ENCODE data around the gene AVPR2. TPM values are rescaled to one million over a fixed set of nuclear protein-coding genes. Genes with fewer than 3 reads are reported as not detected.

Gene AVPR2
- total RNA-seq, 4 donors from 2014 or later, result 0.78 to 2.4 (median 1.5) TPM

GRCh38 chrX:153933748-153934147 is 29.3 kb downstream of the AVPR2 start:
- peak overlapping the region; percentile 72 for H3K4me3 ChIP-seq
- WGBS, result 43% methylated on average over 7 of the region's 7 CpGs
- H3K36me3 ChIP-seq, result peaks cover 18% of the 10 kb centered on the region
- no peaks in the 10 kb centered on the region for H3K9me3 ChIP-seq
- no peak for TF ChIP-seq CTCF (IDR thresholded peaks at IDR 0.05)
- no peak for TF ChIP-seq POLR2AphosphoS5 (IDR thresholded peaks at IDR 0.05)
- no peak for TF ChIP-seq EP300 (IDR thresholded peaks at IDR 0.05)
- H3K4me1 ChIP-seq, result peaks cover 23% of the 10 kb centered on the region
- DNase-seq (ENCODE audit: low spot score in 2 of 2), result no peak
- no peak overlapping the region for H3K27ac ChIP-seq
- no peaks in the 10 kb centered on the region for H3K27me3 ChIP-seq

- peaks cover 18% of the 10 kb centered on the region for H3K36me3 ChIP-seq
- peaks cover 18% of the 10 kb centered on the region for H3K4me1 ChIP-seq
- peak overlapping the region; percentile 71 for H3K27ac ChIP-seq
- H3K4me3 ChIP-seq, result peak overlapping the region; percentile 72
- no peak for DNase-seq (ENCODE audit: low spot score in 2 of 2)
- no peaks in the 10 kb centered on the region for H3K27me3 ChIP-seq
- 39% methylated on average over 16 of the region's 33 CpGs for WGBS
- no peaks in the 10 kb centered on the region for H3K9me3 ChIP-seq
- TF ChIP-seq CTCF (IDR thresholded peaks at IDR 0.05) (no peak), POLR2A (IDR thresholded peaks at IDR 0.05) (no peak), POLR2AphosphoS5 (IDR thresholded peaks at IDR 0.05) (no peak), EP300 (IDR thresholded peaks at IDR 0.05) (no peak)
Measured at GRCh38 chrX:153934148-153934761, 29.8 kb downstream of the AVPR2 start.

GRCh38 chrX:153934762-153935325 is 30.4 kb downstream of the AVPR2 start, which contains the start of gene NAA10:
Gene NAA10 (minus strand): TSS chrX:153935037. CDS start chrX:153934904, 133 bp downstream.
- peak in 1 of 2 donors; percentile 72 for DNase-seq (ENCODE audit: low spot score in 2 of 2)
- 20% methylated on average over 14 of the region's 87 CpGs for WGBS
- Histone ChIP-seq H3K36me3 (peaks cover 18% of the 10 kb centered on the region), H3K4me3 (peak within 1 kb of the TSS; percentile 72), H3K9me3 (no peaks in the 10 kb centered on the region), H3K4me1 (peaks cover 13% of the 10 kb centered on the region), H3K27ac (peak within 1 kb of the TSS; percentile 71), H3K27me3 (no peaks in the 10 kb centered on the region)
- no peak for TF ChIP-seq EP300 (IDR thresholded peaks at IDR 0.05)
- no peak for TF ChIP-seq CTCF (IDR thresholded peaks at IDR 0.05)
- no peak for TF ChIP-seq POLR2AphosphoS5 (IDR thresholded peaks at IDR 0.05)
- TF ChIP-seq POLR2A (IDR thresholded peaks at IDR 0.05), result no peak

GRCh38 chrX:153935326-153935851 is 30.9 kb downstream of the AVPR2 start:
- Histone ChIP-seq H3K27me3 (no peaks in the 10 kb centered on the region), H3K27ac (no peak overlapping the region), H3K4me3 (peak overlapping the region; percentile 72), H3K4me1 (peaks cover 13% of the 10 kb centered on the region), H3K9me3 (no peaks in the 10 kb centered on the region), H3K36me3 (peaks cover 16% of the 10 kb centered on the region)
- WGBS, result 40% methylated on average over 1 of the region's 32 CpGs
- no peak for TF ChIP-seq EP300 (IDR thresholded peaks at IDR 0.05)
- DNase-seq (ENCODE audit: low spot score in 2 of 2), result peak in 1 of 2 donors; percentile 68

GRCh38 chrX:153937056-153937455 is 32.6 kb downstream of the AVPR2 start:
- Histone ChIP-seq H3K9me3 (no peaks in the 10 kb centered on the region), H3K27me3 (no peaks in the 10 kb centered on the region), H3K4me1 (peaks cover 13% of the 10 kb centered on the region), H3K36me3 (no peaks in the 10 kb centered on the region), H3K27ac (no peak overlapping the region), H3K4me3 (no peak overlapping the region)
- DNase-seq (ENCODE audit: low spot score in 2 of 2), result no peak
- no peak for TF ChIP-seq POLR2A (IDR thresholded peaks at IDR 0.05)
- no peak for TF ChIP-seq POLR2AphosphoS5 (IDR thresholded peaks at IDR 0.05)
- WGBS, result 88% methylated on average over 3 of the region's 3 CpGs

GRCh38 chrX:153938226-153938786 is 33.8 kb downstream of the AVPR2 start:
- TF ChIP-seq POLR2AphosphoS5 (IDR thresholded peaks at IDR 0.05), result no peak
- no peak for TF ChIP-seq CTCF (IDR thresholded peaks at IDR 0.05)
- no peak for TF ChIP-seq EP300 (IDR thresholded peaks at IDR 0.05)
- no peak for TF ChIP-seq POLR2A (IDR thresholded peaks at IDR 0.05)
- Histone ChIP-seq H3K27me3 (no peaks in the 10 kb centered on the region), H3K27ac (no peak overlapping the region), H3K4me1 (peaks cover 13% of the 10 kb centered on the region), H3K9me3 (no peaks in the 10 kb centered on the region), H3K36me3 (no peaks in the 10 kb centered on the region), H3K4me3 (no peak overlapping the region)
- WGBS, result 85% methylated on average over 10 of the region's 10 CpGs
- no peak for DNase-seq (ENCODE audit: low spot score in 2 of 2)
